NCI-H748 treated with DMSO at 0.1 percent for 48 hours (cell line): Measurements from ENCODE around the gene SLC1A2.

Source experiments
- DNase-seq: peaks from one replicate; lab custom pipeline; 2025; lab: John Stamatoyannopoulos, UW

Gene SLC1A2

DNA sequence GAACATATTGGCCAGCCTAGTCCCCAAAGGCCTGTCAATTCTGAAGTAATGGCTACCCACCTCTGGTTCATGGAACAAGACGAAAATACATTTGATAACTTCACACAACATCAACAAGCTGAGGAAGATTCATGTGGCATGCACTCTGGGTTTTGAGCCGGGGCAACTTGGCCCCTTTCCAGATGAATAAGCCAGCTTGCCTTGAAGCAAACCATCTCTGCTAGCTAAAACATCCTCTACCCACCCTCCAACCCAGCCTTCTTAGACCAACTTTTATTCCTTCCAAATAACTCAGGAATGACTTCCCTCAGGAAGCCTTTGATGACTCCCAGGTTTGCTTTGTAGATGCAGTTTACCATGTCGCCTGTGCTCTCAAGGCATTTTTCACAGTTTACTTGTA, 94.4 kb downstream of the SLC1A2 start:
- no peak for DNase-seq

GRCh38 chr11:35324183-35324886, 95.0 kb downstream of the SLC1A2 start:
- no peak for DNase-seq

DNA sequence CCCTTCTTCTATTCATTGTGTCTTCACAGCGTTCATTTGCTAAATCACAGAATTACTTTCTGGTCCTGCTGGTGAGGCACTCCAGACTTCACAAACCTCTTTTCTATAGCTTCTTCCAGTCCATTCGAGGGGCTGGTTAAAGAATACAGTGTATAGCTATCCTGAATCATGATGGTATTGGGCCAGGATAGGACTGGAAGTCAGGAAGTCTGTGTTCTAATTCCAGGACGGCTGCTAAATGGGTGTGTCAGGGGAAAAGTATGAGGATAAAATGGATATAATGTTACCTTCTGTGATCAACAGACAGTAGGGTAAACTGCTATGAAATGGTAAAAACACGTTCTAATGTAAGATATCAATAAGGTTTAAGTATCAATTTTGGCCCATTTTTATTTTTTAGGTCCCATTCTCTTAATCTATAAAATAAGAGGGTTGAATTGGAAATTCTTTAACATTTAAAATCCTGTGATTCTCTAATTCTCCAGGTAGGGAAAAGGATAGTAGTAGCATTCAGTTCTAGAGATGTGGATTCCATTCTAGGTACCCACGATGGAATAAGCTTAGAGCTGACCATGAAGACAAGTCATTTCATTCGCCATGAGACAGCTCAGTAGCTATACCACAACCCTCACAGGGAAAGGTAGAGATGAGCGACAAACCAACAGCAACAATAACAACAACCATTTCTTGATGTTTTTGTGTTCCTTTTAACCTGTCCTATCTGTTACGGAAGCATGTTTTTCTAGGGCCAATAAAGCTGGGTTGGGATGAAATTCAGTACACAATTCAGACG, 96.1 kb downstream of the SLC1A2 start:
- no peak for DNase-seq

DNA sequence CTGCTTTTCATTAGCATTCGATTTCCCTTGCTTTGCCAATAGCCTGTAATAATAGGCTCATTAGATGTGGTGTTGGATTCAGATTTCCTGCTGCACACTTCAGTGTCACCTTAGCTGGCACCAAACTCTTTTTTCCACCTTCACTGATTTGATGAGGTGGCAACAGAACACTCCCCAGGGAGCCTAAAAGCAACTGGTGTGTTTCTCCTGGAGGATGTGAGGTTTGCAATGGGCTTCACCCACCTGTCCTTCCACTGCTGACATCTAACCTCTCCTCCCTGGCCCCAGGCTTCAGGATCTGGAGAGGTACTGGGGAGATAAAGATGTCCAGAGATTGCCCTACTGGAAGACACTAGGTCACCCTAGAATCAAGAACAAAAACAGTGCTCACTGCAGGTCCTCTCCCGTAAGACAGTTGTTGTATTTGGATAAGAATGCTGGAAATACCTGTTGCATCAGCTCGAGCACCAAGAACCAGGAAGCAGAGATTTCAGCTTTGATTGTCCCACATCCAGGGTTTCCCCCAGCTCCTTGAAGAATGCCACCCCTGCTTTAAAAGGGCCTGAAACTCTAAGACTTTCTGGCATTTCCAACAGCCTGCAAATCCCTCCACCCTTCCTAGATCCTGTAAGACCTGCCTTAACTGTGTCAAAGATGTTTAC, 96.9 kb downstream of the SLC1A2 start:
- DNase-seq = no peak

GRCh38 chr11:35321532-35322317, 97.6 kb downstream of the SLC1A2 start:
- no peak for DNase-seq

DNA sequence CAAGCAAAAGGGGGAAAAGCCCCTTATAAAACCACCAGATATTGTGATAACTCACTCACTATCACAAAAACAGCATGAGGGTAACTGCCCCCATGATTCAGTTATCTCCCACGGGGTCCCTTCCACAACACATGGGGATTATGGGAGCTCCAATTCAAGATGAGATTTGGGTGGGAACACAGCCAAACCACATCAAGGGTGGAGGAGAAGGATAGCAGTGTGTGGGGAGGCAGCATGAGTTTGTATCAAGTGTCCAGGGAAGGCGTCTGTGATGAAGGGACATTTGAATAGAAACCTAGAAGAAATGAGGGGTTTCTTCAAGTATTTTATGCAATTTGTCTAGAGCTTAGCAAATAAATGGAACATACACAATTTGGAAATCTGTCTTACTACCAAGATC, 98.2 kb downstream of the SLC1A2 start:
- no peak for DNase-seq

DNA sequence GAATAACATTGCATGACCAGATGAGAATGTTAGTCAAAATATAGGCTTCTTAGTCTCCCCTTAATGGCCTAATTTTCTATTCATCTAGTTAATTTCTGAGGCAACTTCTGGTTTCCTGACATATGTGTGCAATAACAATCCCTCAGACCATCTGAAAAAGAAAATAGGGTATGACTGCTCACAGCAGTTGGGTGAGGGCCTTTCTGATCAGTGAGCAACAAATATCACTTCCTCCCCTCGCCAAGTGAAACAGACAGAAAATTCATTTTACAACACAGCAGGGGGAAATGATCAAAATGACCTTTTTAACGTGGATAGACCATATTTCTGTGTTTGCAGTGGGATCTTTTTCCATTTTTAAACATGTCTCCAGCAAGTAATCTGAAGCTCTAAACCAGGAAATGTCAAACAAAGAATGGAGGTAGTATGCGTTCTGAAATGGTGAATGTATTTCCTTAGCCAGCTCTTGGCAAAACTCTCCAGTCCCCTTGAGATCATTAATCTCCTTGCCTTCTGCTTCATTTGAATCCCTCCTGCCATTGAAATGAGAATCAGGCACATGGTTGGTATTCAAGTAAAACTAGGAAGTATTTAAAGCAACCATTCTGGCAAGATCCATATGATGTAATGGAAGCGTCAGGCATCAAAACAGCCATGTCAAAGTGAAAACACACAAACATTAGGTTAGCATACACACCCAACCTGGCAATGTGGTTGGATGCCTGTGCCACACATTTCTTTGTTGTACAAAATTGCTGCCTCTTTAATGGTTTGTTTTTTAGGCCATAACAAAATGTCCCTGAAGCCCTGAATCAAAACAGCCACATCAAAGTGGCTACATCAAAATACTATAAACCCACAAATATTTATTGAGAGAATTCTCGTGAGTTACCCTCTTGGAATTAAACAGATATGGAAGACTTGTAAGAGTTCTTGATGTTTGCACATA, 100.1 kb downstream of the SLC1A2 start:
- DNase-seq = no peak

DNA sequence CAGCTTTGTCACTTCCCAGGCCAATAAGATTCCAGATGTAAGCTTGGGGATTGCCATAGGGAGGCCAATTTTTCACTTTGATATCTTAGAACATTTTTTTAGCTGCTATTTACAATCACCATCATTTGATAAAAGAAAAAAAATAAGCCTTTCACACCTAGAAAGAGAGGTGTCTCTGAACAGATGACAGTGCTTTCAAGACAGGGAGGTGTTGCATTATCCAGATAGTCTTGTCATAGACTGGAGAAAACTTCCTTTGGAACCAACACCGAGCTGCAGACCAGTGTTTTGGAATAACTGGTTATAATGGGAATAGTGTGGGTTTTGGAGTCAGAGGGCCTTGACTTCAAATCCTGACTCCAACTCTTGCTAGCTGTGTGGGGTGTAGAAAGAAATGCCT, 101.0 kb downstream of the SLC1A2 start:
- DNase-seq = no peak

- DNase-seq = no peak
These were observed 102.1 kb downstream of the SLC1A2 start for GRCh38 chr11:35317253-35317652.

- no peak for DNase-seq
These were observed 103.2 kb downstream of the SLC1A2 start for GRCh38 chr11:35316161-35316560.

GRCh38 chr11:35313760-35314153, 105.6 kb downstream of the SLC1A2 start:
- no peak for DNase-seq

DNA sequence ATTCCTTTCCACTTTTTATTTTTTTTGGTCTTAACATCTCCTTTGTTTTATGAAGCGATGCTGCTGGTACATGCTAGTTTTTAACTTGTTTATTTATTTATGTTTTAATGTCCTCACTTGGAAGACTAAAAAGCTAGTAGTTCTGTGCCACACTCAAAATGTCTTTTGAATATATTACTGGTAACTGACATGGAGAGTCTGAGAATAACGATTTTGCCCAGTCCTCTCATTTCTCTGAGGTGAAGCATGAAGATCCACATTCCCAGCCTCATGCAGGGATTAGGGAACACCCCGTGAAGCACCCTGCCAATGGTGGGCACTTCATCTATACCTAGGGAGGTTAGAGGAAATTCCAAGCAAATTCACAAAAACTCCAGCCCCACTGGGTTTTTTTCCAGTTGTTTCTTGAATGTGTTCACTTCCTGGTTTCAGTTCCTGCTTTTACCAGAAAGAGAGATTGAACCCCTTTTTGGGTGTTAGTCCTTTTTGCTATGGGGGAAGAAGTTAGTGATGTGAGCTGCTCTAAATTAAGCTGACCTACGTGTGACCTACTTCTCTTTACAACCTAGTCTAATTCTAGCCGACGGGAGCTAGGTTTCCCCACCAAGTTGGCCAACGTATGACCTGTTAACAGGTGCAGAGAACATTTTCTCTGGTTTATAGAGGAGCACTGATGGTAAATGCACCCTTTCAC, 106.1 kb downstream of the SLC1A2 start:
- no peak for DNase-seq

- no peak for DNase-seq
These were observed 108.0 kb downstream of the SLC1A2 start for GRCh38 chr11:35311331-35311730.

DNA sequence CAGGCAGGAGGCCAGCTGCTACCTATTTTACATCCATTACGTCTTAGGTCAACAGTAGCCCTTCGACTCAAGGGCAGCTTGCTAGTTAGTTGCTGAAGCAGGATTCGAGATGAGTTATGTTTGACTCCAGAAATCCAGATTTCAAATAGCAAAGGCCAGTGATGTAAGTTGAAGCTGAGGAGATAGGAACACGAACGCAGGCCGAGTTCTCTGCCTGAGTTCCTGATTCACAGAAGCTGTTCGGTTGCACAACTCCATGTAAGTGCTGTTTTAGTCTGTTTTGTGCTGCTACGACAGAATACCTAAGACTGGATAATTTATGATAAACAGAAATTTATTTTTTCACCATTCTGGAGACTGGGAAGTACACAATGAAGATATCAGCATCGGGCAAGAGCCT, 111.2 kb downstream of the SLC1A2 start:
- DNase-seq = no peak

GRCh38 chr11:35307221-35307621, 112.1 kb downstream of the SLC1A2 start:
- no peak for DNase-seq

- DNase-seq = peak; percentile 3
These were observed 113.5 kb downstream of the SLC1A2 start for GRCh38 chr11:35305670-35306382.

GRCh38 chr11:35304900-35305460, 114.4 kb downstream of the SLC1A2 start:
- DNase-seq = no peak

GRCh38 chr11:35304386-35304775, 115.0 kb downstream of the SLC1A2 start:
- peak; percentile 17 for DNase-seq

- no peak for DNase-seq
These were observed 115.6 kb downstream of the SLC1A2 start for GRCh38 chr11:35303596-35304385.
